ENCODE results near the gene CFAP141.
A peak's percentile ranks its signal among the peaks of the same experiment; 100 is the strongest.
"Not testable (repeated sequence)": the region's sequence is repeated elsewhere in the genome, so short reads cannot be mapped to it uniquely, and the experiment has no call there.

Gene CFAP141

DNA sequence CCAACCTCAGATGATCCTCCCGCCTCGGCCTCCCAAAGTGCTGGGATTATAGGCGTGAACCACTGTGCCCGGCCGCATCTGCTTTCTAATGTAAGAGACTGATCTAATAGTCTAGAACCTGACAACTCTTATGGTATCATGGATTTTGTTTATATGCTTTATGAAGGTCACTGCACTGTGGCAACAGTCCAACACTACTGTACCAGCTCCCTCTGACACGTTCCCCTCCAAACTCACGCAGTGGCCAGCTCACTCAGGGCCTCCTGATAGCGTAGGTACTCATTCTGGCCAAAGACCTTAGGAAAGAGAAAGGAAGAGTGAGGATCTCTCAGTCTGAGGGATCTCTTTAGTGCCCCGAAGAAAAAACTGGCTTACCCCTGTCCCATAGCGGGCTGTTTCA, 6.0 kb upstream of the CFAP141 start:
- no peak overlapping the region for H3K4me3 ChIP-seq (ENCODE audit: low read depth, low read length)
- no peak for DNase-seq (ENCODE audit: low read depth)
- TF ChIP-seq, protein P1, sequence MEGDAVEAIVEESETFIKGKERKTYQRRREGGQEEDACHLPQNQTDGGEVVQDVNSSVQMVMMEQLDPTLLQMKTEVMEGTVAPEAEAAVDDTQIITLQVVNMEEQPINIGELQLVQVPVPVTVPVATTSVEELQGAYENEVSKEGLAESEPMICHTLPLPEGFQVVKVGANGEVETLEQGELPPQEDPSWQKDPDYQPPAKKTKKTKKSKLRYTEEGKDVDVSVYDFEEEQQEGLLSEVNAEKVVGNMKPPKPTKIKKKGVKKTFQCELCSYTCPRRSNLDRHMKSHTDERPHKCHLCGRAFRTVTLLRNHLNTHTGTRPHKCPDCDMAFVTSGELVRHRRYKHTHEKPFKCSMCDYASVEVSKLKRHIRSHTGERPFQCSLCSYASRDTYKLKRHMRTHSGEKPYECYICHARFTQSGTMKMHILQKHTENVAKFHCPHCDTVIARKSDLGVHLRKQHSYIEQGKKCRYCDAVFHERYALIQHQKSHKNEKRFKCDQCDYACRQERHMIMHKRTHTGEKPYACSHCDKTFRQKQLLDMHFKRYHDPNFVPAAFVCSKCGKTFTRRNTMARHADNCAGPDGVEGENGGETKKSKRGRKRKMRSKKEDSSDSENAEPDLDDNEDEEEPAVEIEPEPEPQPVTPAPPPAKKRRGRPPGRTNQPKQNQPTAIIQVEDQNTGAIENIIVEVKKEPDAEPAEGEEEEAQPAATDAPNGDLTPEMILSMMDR (IDR thresholded peaks at IDR 0.05; ENCODE audit: insufficient read depth, low read depth, low read length, missing control alignments), result no peak

- no peak for DNase-seq (ENCODE audit: low read depth)
- TF ChIP-seq, protein P1 (IDR thresholded peaks at IDR 0.05; ENCODE audit: insufficient read depth, low read depth, low read length, missing control alignments), result no peak
- H3K4me3 ChIP-seq (ENCODE audit: low read depth, low read length), result no peak overlapping the region
Observed at GRCh38 chr1:154208677-154209388, 2.7 kb upstream of the CFAP141 start.

GRCh38 chr1:154207262-154207661, 1.1 kb upstream of the CFAP141 start:
- TF ChIP-seq, protein P1 (IDR thresholded peaks at IDR 0.05; ENCODE audit: insufficient read depth, low read depth, low read length, missing control alignments), result no peak
- DNase-seq (ENCODE audit: low read depth), result no peak
- H3K4me3 ChIP-seq (ENCODE audit: low read depth, low read length), result no peak overlapping the region

DNA sequence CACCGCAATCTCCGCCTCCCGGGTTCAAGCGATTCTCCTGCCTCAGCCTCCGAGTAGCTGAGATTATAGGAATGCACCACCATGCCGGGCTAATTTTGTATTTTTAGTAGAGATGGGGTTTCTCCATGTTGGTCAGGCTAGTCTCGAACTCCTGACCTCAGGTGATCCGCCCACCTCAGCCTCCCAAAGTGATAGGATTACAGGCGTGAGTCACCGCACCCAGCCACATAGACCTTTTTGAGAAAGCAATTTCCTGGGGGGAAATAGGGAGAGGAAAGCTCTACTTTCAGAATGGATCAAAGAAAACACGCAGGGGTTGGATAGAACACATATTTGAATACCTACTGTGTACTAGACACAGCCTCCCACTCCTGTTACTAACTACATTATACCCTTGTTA, 355 bp downstream of the CFAP141 start:
- DNase-seq (ENCODE audit: low read depth); H3K4me3 ChIP-seq (ENCODE audit: low read depth, low read length): not testable (repeated sequence)

DNA sequence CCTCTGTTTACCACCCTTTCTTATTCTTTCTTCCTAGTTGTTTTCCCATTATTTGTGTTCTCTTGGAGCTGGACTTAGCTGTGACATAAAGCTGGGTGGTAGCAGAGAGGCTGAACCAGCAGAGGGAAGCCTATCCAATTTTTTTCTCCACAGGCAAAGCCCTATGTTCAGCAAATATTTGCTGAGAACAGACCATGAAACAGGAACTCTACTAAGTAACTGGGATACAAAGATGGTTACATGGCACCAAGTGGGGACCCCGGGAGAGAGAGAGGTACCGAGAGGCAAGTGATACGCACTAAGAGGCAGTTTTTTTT, 6.6 kb downstream of the CFAP141 start:
- DNase-seq (ENCODE audit: low read depth), result no peak
- no peak overlapping the region for H3K4me3 ChIP-seq (ENCODE audit: low read depth, low read length)
- TF ChIP-seq, protein P1 (IDR thresholded peaks at IDR 0.05; ENCODE audit: insufficient read depth, low read depth, low read length, missing control alignments), result no peak

- TF ChIP-seq, protein P1 (IDR thresholded peaks at IDR 0.05; ENCODE audit: insufficient read depth, low read depth, low read length, missing control alignments), result peak; percentile 50
- no peak overlapping the region for H3K4me3 ChIP-seq (ENCODE audit: low read depth, low read length)
- peak; percentile 57 for DNase-seq (ENCODE audit: low read depth)
Observed at GRCh38 chr1:154198756-154199562, 7.2 kb downstream of the CFAP141 start.

DNA sequence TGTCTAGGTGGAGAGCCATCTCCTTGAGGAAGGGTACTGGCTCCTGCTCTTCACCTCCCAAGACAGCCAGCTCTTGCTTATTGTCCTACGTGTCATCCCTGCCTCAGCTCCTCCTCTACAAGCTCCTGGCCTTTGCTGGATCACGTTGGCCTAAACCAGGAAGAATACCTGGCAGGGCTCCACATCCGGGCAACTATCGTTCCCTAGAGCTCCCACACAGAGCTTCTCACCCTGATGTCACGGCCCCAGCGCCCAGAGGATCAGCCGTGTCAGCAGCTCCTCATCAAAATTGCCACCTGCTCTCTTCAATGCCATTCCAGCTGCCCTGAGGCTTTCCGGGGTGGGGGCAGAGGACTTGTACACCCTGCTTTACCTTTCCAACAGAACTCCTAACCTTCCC, 12.3 kb downstream of the CFAP141 start:
- H3K4me3 ChIP-seq (ENCODE audit: low read depth, low read length), result no peak overlapping the region
- no peak for DNase-seq (ENCODE audit: low read depth)
- TF ChIP-seq, protein P1 (IDR thresholded peaks at IDR 0.05; ENCODE audit: insufficient read depth, low read depth, low read length, missing control alignments), result no peak

Data from GM12865 (cell line).